ENCODE data around the gene AS3MT. TPM values are rescaled to one million over a fixed set of nuclear protein-coding genes. Genes with fewer than 3 reads are reported as not detected.

The AS3MT gene
- total RNA-seq, 1 donor from 2014 or later, result 0.64 TPM

DNA sequence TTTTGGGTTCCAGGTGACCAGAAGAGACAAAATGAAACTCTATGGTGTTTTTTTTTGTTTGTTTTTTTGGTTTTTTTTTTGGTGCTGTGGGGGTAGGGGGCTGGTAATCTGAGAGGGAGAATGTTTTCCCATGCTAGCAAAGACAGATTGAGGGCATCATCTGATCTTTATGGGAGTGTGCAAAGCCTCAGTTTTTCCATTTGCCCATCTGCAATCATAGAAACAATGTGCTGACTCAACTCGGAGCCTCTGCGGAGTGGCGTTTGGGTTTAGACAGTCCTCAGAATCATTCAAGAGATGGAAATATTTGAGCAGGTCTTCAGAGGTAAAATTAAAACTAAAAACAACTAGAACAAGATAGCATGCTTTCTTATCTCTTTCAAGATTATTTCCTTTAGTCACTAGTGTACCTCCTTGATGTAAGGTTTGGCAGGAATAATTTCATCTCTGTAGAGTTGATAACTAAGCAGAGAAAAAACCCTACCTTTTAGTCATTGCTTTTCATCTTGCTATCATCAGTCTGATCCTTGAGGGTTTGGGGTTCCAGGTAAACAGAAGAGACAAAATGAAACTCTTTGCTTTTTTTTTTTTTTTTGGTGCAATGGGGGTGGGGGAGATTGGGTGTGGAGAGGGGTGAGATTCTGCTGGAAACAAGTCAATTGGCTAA is 66.8 kb downstream of the AS3MT start:
- Mint-ChIP-seq H3K27ac (ENCODE audit: unreplicated experiment) (no peak overlapping the region), H3K36me3 (ENCODE audit: low read depth, unreplicated experiment) (peaks cover under 1% of the 10 kb centered on the region), H3K27me3 (ENCODE audit: low read depth, unreplicated experiment) (no peaks in the 10 kb centered on the region), H3K4me1 (ENCODE audit: low read depth, unreplicated experiment) (peaks cover 4% of the 10 kb centered on the region), H3K9me3 (ENCODE audit: unreplicated experiment) (no peaks in the 10 kb centered on the region), H3K4me3 (ENCODE audit: unreplicated experiment) (no peak overlapping the region)
- H3K4me1 ChIP-seq (ENCODE audit: insufficient read depth, low read length), result no peaks in the 10 kb centered on the region
- H3K79me2 ChIP-seq (ENCODE audit: insufficient read depth, low read length), result no peaks in the 10 kb centered on the region
- H3K27me3 ChIP-seq (ENCODE audit: insufficient read depth, low read length), result peaks cover 2% of the 10 kb centered on the region
- TF ChIP-seq, protein P1, sequence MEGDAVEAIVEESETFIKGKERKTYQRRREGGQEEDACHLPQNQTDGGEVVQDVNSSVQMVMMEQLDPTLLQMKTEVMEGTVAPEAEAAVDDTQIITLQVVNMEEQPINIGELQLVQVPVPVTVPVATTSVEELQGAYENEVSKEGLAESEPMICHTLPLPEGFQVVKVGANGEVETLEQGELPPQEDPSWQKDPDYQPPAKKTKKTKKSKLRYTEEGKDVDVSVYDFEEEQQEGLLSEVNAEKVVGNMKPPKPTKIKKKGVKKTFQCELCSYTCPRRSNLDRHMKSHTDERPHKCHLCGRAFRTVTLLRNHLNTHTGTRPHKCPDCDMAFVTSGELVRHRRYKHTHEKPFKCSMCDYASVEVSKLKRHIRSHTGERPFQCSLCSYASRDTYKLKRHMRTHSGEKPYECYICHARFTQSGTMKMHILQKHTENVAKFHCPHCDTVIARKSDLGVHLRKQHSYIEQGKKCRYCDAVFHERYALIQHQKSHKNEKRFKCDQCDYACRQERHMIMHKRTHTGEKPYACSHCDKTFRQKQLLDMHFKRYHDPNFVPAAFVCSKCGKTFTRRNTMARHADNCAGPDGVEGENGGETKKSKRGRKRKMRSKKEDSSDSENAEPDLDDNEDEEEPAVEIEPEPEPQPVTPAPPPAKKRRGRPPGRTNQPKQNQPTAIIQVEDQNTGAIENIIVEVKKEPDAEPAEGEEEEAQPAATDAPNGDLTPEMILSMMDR (IDR thresholded peaks at IDR 0.05; ENCODE audit: insufficient read depth, low read depth, low read length), result no peak
- no peak for TF ChIP-seq EZH2 (IDR thresholded peaks at IDR 0.05; ENCODE audit: insufficient read depth, low read length)
- no peaks in the 10 kb centered on the region for H3K9me3 ChIP-seq (ENCODE audit: insufficient read depth, low read depth, low read length)
- H3K36me3 ChIP-seq (ENCODE audit: insufficient read depth, low read length), result no peaks in the 10 kb centered on the region
- H4K20me1 ChIP-seq (ENCODE audit: insufficient read depth, low read length), result peaks cover 6% of the 10 kb centered on the region
- no peak overlapping the region for H3K4me2 ChIP-seq (ENCODE audit: low read length)
- H3K27ac ChIP-seq (ENCODE audit: low read depth, low read length), result no peak overlapping the region
- no peak overlapping the region for H2AFZ ChIP-seq (ENCODE audit: low read depth, low read length)
- no peak overlapping the region for H3K4me3 ChIP-seq (ENCODE audit: insufficient read depth, low read depth, low read length)
- DNase-seq (ENCODE audit: low read depth), result no peak
- no peak for FAIRE-seq
- no peak overlapping the region for H3K9ac ChIP-seq (ENCODE audit: low read length)

- no peak overlapping the region for H3K4me3 ChIP-seq (ENCODE audit: insufficient read depth, low read depth, low read length)
- no peak overlapping the region for H3K27ac ChIP-seq (ENCODE audit: low read depth, low read length)
- no peaks in the 10 kb centered on the region for H3K79me2 ChIP-seq (ENCODE audit: insufficient read depth, low read length)
- Mint-ChIP-seq H3K27ac (ENCODE audit: unreplicated experiment) (no peak overlapping the region), H3K27me3 (ENCODE audit: low read depth, unreplicated experiment) (no peaks in the 10 kb centered on the region), H3K36me3 (ENCODE audit: low read depth, unreplicated experiment) (no peaks in the 10 kb centered on the region), H3K4me3 (ENCODE audit: unreplicated experiment) (no peak overlapping the region), H3K9me3 (ENCODE audit: unreplicated experiment) (no peaks in the 10 kb centered on the region), H3K4me1 (ENCODE audit: low read depth, unreplicated experiment) (peaks cover 8% of the 10 kb centered on the region)
- no peak overlapping the region for H3K9ac ChIP-seq (ENCODE audit: low read length)
- H4K20me1 ChIP-seq (ENCODE audit: insufficient read depth, low read length), result peaks cover 10% of the 10 kb centered on the region
- H3K36me3 ChIP-seq (ENCODE audit: insufficient read depth, low read length), result no peaks in the 10 kb centered on the region
- DNase-seq (ENCODE audit: low read depth) (no peak), FAIRE-seq (no peak)
- H3K4me2 ChIP-seq (ENCODE audit: low read length), result no peak overlapping the region
- peaks cover 2% of the 10 kb centered on the region for H3K27me3 ChIP-seq (ENCODE audit: insufficient read depth, low read length)
- H2AFZ ChIP-seq (ENCODE audit: low read depth, low read length), result no peak overlapping the region
- H3K4me1 ChIP-seq (ENCODE audit: insufficient read depth, low read length), result no peaks in the 10 kb centered on the region
- TF ChIP-seq, protein P1 (IDR thresholded peaks at IDR 0.05; ENCODE audit: insufficient read depth, low read depth, low read length), result no peak
- no peak for TF ChIP-seq EZH2 (IDR thresholded peaks at IDR 0.05; ENCODE audit: insufficient read depth, low read length)
- H3K9me3 ChIP-seq (ENCODE audit: insufficient read depth, low read depth, low read length), result no peaks in the 10 kb centered on the region
These were observed 72.1 kb downstream of the AS3MT start for GRCh38 chr10:102941401-102941800.

GRCh38 chr10:102945449-102945848 is 76.2 kb downstream of the AS3MT start:
- H3K27ac ChIP-seq (ENCODE audit: low read depth, low read length), result no peak overlapping the region
- H2AFZ ChIP-seq (ENCODE audit: low read depth, low read length), result no peak overlapping the region
- no peaks in the 10 kb centered on the region for H3K36me3 Mint-ChIP-seq (ENCODE audit: low read depth, unreplicated experiment)
- no peak overlapping the region for H3K4me3 ChIP-seq (ENCODE audit: insufficient read depth, low read depth, low read length)
- H3K4me3 Mint-ChIP-seq (ENCODE audit: unreplicated experiment), result no peak overlapping the region
- DNase-seq (ENCODE audit: low read depth), result no peak
- no peaks in the 10 kb centered on the region for H3K9me3 ChIP-seq (ENCODE audit: insufficient read depth, low read depth, low read length)
- H3K27me3 ChIP-seq (ENCODE audit: insufficient read depth, low read length), result no peaks in the 10 kb centered on the region
- no peak for FAIRE-seq
- H3K4me2 ChIP-seq (ENCODE audit: low read length), result no peak overlapping the region
- H4K20me1 ChIP-seq (ENCODE audit: insufficient read depth, low read length), result peaks cover 5% of the 10 kb centered on the region
- H3K9me3 Mint-ChIP-seq (ENCODE audit: unreplicated experiment), result no peaks in the 10 kb centered on the region
- H3K4me1 Mint-ChIP-seq (ENCODE audit: low read depth, unreplicated experiment), result peaks cover 8% of the 10 kb centered on the region
- TF ChIP-seq, protein P1 (IDR thresholded peaks at IDR 0.05; ENCODE audit: insufficient read depth, low read depth, low read length), result no peak
- no peak for TF ChIP-seq EZH2 (IDR thresholded peaks at IDR 0.05; ENCODE audit: insufficient read depth, low read length)
- no peak overlapping the region for H3K9ac ChIP-seq (ENCODE audit: low read length)
- H3K27me3 Mint-ChIP-seq (ENCODE audit: low read depth, unreplicated experiment), result no peaks in the 10 kb centered on the region
- H3K79me2 ChIP-seq (ENCODE audit: insufficient read depth, low read length), result no peaks in the 10 kb centered on the region
- no peaks in the 10 kb centered on the region for H3K36me3 ChIP-seq (ENCODE audit: insufficient read depth, low read length)
- H3K27ac Mint-ChIP-seq (ENCODE audit: unreplicated experiment), result no peak overlapping the region
- H3K4me1 ChIP-seq (ENCODE audit: insufficient read depth, low read length), result no peaks in the 10 kb centered on the region

All from astrocyte (in vitro differentiated cells and primary cell).